ENCODE results near the gene C2CD2.

Gene C2CD2

DNA sequence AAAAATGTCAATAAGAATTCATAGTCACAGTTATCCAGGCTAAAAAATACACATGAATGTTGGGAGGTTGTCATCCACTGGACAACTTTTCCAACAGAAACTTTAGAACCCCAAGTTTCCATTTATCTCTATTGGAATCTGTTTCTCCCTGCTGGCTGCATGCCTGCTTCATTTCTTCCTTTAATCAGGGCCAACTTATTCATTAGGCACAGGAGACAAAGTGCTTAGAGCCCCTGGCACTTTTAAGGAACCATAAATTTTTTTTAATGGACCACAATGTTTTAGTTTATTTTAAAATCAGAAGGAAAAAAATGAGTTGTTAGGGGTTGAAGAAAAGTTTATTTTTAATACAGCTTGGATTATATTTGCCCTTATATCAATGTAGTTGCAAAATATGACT lies 26.7 kb upstream of the C2CD2 start:
- no peak for DNase-seq
- Mint-ChIP-seq H3K27ac (no peak overlapping the region), H3K27me3 (peaks cover 5% of the 10 kb centered on the region), H3K4me3 (no peak overlapping the region), H3K36me3 (ENCODE audit: low read depth) (no peaks in the 10 kb centered on the region), H3K4me1 (ENCODE audit: low read depth) (peaks cover 4% of the 10 kb centered on the region), H3K9me3 (peaks cover 16% of the 10 kb centered on the region)

- peaks cover 5% of the 10 kb centered on the region for H3K27me3 Mint-ChIP-seq
- H3K4me3 Mint-ChIP-seq = no peak overlapping the region
- peaks cover 3% of the 10 kb centered on the region for H3K4me1 Mint-ChIP-seq (ENCODE audit: low read depth)
- peaks cover 16% of the 10 kb centered on the region for H3K9me3 Mint-ChIP-seq
- H3K36me3 Mint-ChIP-seq (ENCODE audit: low read depth) = no peaks in the 10 kb centered on the region
- peak; percentile 9 for DNase-seq
- no peak overlapping the region for H3K27ac Mint-ChIP-seq
These were observed 26.0 kb upstream of the C2CD2 start for GRCh38 chr21:41979751-41980369.

- Mint-ChIP-seq H3K9me3 (peaks cover 16% of the 10 kb centered on the region), H3K36me3 (ENCODE audit: low read depth) (no peaks in the 10 kb centered on the region), H3K4me1 (ENCODE audit: low read depth) (peaks cover 8% of the 10 kb centered on the region), H3K27me3 (peaks cover 5% of the 10 kb centered on the region), H3K27ac (no peak overlapping the region), H3K4me3 (no peak overlapping the region)
- DNase-seq = no peak
These were observed 25.5 kb upstream of the C2CD2 start for GRCh38 chr21:41979335-41979734.

DNA sequence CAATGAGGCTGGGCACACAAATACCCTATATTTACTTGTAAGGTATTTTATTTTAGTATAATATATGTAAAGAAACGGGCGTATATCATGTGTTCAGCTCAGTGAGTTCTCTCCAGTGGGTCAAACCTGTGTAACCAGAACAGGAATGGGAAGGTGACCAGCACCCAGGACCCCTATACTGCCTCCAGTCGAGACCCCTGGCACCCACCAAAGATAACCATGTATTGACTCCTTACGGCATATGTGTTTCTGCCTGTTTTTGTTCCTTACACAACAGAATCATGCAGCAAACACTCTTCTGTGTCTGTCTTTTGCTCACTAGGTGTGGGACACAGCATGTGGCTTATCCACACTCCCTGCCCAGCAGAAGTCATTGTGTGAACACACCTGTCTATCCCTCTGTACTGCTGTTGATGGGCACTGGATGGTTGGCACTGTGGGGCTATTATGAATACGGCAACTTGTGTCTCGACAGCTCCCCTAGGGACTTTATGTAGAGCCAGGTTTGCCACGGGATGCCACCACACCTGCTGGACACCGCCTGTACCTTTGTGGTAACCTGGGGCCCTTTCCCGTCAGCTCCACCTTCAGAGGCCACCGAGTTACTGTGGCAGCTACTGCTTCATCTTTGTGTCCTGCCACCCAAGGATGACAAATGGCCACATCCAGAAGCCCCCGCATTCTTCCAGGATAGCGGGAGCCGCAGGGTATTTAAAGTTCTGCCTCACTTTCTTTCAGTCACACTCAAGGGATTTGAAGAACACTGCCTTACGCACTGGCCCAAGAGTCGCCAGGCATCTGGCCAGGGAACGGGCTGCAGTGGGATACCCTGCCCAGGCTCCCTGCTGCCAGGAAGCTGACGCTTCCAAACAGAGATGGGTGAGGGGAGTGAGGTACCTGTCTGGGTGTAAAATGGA lies 23.5 kb upstream of the C2CD2 start:
- peaks cover 5% of the 10 kb centered on the region for H3K27me3 Mint-ChIP-seq
- DNase-seq = peak; percentile 7
- H3K27ac Mint-ChIP-seq = no peak overlapping the region
- H3K9me3 Mint-ChIP-seq = peaks cover 9% of the 10 kb centered on the region
- peaks cover 15% of the 10 kb centered on the region for H3K4me1 Mint-ChIP-seq (ENCODE audit: low read depth)
- H3K36me3 Mint-ChIP-seq (ENCODE audit: low read depth) = no peaks in the 10 kb centered on the region
- no peak overlapping the region for H3K4me3 Mint-ChIP-seq

DNA sequence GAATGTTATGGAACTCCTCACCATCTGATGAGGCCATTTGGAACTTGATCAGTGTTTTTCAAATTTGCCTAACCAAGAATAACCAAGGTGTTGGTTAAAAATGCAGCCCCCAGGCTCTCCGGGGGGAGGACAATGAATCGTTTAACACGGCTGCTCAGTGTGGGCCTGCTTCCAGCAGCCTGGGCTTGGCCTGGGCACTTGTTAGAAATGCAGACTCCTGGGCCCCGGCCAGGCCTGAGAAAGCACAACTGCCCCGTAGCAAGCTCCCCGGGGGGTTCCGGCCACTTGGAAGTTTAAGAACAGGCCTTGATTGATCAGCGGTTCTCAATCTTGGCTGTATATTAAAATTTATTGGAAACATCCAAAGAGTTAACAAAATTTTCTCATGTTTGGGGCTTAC lies 22.8 kb upstream of the C2CD2 start:
- Mint-ChIP-seq H3K27me3 (peaks cover 5% of the 10 kb centered on the region), H3K4me1 (ENCODE audit: low read depth) (peaks cover 15% of the 10 kb centered on the region), H3K4me3 (no peak overlapping the region), H3K36me3 (ENCODE audit: low read depth) (no peaks in the 10 kb centered on the region), H3K9me3 (peaks cover 8% of the 10 kb centered on the region), H3K27ac (no peak overlapping the region)
- DNase-seq = no peak

DNA sequence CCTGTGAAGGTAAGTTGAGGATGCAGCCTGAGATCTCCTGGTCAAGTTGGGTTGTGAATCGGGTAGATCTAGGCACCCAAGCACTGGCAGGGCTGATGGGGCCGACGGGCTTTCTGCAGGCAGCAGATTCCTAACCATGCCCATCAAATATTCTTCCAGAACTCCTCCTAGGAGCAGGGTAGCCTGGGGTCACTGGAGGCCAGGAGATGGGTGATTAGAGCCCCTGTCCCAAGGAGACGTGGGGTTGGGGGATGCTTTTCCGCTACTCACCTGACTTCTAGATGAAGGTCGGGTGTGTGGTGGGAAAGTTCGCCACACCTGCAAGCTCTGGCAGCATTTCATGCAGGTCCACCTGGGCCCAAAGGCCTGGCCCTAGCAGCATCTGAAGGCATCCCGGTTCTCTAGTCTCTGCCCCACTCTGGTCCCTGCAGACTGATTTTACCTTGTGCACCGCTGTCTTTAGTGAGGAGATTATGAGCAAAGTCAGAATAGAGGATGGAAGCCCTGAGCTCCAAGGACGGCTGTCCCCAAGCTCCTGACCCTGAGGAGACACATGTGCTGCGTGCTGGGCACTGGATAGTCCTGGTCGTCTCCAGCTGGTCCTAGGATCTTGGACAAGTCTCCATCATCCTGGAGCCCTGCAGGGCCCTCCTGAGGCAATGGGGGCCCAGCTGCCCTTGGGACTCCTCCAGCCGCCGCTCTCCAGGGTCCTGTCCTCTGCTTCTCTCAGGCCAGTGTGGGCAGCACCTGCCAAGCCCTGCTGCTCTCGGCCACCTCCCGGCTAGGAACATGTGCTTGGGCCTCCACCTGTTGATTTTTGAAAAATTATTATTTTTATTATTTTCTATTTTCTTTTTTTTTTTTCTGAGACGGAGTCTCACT lies 21.8 kb upstream of the C2CD2 start:
- peak; percentile 19 for DNase-seq
- Mint-ChIP-seq H3K4me1 (ENCODE audit: low read depth) (peaks cover 15% of the 10 kb centered on the region), H3K9me3 (peaks cover 8% of the 10 kb centered on the region), H3K27me3 (peaks cover 5% of the 10 kb centered on the region), H3K36me3 (ENCODE audit: low read depth) (no peaks in the 10 kb centered on the region), H3K4me3 (no peak overlapping the region), H3K27ac (peak overlapping the region; percentile 33)

DNA sequence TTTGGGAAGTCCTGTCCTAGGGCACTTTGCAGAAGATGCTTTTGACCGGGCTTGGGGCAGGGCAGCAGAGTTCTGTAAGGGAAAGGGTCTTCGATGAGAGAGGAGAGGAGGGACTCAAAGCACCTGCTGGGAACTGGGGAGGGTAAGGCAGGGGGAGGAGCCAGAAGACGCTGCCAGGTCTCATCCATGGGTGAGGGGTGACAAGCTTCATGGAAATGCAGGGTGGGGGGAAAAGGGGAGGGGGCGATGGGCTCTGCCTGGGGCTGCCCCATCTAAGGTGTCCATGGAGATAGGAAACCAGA lies 20.9 kb upstream of the C2CD2 start:
- Mint-ChIP-seq H3K27me3 (peaks cover 4% of the 10 kb centered on the region), H3K4me1 (ENCODE audit: low read depth) (peaks cover 15% of the 10 kb centered on the region), H3K4me3 (no peak overlapping the region), H3K9me3 (peaks cover 8% of the 10 kb centered on the region), H3K27ac (no peak overlapping the region), H3K36me3 (ENCODE audit: low read depth) (no peaks in the 10 kb centered on the region)
- DNase-seq = no peak

DNA sequence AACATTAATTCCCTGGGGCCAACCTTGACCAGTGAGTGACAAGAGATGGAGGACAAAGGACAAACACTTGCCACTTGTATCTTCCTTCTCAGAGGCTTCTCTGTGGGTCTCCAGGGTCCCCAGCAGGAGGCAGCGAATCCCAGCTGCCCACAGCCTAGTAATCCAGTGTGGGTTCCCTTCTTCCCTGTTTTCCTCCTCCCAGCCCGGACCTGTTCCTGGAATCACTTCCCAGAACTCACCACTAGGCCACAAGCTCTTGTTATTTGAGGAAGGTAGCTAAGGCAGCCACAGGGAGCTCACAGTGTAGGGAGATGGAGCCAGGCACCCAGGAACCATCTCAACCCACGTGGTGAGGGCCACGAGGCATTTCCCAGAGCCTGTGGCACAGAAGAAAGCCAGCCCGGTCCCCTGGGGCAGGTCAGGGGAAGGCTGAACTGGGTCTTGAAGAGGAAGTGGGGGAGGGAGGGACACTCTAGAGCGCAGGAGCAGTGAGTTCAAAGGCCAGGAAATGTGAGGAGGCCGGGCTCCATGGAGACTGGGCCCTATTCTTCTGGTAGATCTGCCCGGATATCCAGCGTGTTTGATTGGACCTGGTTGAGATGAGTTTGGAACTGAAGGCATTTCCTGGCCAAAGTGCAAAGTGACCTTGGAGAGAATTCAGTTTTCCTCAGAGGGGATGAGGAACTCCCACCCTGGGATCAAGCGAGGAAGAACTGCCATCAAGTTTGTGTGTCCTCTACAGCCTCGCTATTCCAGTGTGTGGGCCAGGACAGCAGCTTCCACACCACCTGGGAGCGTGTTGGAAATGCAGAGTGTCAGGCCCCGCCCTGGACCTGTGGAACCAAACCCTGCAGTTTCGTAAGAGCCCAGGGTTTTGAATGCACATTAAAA lies 20.3 kb upstream of the C2CD2 start:
- Mint-ChIP-seq H3K27ac (peak overlapping the region; percentile 26), H3K36me3 (ENCODE audit: low read depth) (no peaks in the 10 kb centered on the region), H3K9me3 (peaks cover 2% of the 10 kb centered on the region), H3K4me1 (ENCODE audit: low read depth) (peaks cover 15% of the 10 kb centered on the region), H3K27me3 (no peaks in the 10 kb centered on the region), H3K4me3 (no peak overlapping the region)
- DNase-seq = peak; percentile 50

DNA sequence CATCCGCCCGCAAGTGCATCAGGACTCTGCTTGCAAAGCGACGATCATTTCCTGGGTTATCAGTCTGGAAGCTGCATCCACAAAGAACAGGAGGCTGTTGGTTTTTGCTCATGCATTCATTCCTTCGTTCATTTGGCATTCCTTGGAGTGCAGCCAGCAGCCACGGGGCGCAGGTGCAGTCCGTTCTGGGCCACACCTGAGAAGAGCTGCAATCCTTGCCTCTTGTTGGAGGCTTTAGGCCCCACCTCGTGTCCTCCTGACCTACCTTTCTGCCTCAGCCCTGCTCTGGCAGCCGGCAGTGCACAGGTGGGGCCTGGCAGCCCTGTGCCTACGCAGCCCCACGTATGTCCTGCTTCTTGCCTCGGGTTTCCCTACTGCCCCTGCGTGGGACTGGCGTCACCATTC lies 19.6 kb upstream of the C2CD2 start:
- Mint-ChIP-seq H3K4me3 (no peak overlapping the region), H3K36me3 (ENCODE audit: low read depth) (no peaks in the 10 kb centered on the region), H3K27ac (no peak overlapping the region), H3K27me3 (no peaks in the 10 kb centered on the region), H3K4me1 (ENCODE audit: low read depth) (peaks cover 15% of the 10 kb centered on the region), H3K9me3 (no peaks in the 10 kb centered on the region)
- no peak for DNase-seq

DNA sequence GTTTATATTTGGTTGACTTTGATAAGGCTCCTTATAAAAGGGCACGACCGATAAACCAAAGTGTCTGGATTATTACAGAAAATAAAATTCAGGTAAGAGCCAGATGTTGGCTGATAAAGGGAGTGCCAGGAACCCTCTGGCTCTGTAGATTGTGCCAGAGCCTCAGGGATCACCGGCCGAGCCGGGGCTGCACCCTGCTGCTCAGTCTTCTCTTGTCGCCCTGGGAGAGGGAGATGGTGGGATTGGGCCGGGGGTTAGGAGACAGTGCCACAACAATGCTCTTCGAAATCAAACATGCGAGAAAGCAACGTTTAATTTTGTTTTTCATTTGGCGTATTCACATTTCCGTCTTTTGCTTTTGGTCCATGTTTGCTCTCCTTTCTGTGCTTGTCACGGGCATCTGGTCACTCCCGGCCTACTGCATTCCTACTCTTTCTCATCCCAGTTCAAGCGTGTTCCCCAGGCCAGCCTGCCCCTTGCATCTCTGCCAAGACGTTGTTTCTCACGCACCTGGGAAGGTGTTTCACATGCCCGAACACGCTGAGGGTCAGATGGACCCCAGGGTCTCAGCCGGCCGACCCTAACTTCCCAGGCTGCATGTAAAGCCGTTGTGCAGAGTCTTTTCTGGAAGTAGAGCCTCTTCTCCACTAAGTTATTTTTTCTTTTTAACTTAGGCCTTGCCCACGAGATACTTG lies 18.8 kb upstream of the C2CD2 start:
- H3K9me3 Mint-ChIP-seq = no peaks in the 10 kb centered on the region
- DNase-seq = peak; percentile 8
- H3K27ac Mint-ChIP-seq = no peak overlapping the region
- peaks cover 15% of the 10 kb centered on the region for H3K4me1 Mint-ChIP-seq (ENCODE audit: low read depth)
- no peaks in the 10 kb centered on the region for H3K36me3 Mint-ChIP-seq (ENCODE audit: low read depth)
- H3K4me3 Mint-ChIP-seq = no peak overlapping the region
- H3K27me3 Mint-ChIP-seq = no peaks in the 10 kb centered on the region

DNA sequence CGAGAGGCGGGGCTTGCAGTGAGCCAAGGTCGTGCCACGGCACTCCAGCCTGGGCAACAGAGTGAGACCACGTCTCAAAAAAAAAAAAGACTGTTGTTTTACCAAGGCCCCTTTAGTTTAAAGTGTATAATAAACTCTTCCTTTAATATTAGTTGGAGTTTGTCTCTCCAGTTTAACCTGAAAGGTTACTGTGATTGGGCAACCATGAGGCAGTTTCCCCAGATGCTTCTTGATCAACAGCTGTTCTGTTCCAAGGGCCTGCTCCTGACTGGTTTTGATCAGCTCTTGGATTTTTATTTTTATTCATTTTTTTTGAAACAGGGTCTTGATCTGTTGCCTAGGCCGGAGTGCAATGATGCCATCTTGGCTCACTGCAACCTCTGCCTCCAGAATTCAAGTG lies 18.1 kb upstream of the C2CD2 start:
- Mint-ChIP-seq H3K27ac (no peak overlapping the region), H3K9me3 (no peaks in the 10 kb centered on the region), H3K4me3 (no peak overlapping the region), H3K36me3 (ENCODE audit: low read depth) (no peaks in the 10 kb centered on the region), H3K4me1 (ENCODE audit: low read depth) (peaks cover 15% of the 10 kb centered on the region), H3K27me3 (no peaks in the 10 kb centered on the region)
- DNase-seq = no peak

DNA sequence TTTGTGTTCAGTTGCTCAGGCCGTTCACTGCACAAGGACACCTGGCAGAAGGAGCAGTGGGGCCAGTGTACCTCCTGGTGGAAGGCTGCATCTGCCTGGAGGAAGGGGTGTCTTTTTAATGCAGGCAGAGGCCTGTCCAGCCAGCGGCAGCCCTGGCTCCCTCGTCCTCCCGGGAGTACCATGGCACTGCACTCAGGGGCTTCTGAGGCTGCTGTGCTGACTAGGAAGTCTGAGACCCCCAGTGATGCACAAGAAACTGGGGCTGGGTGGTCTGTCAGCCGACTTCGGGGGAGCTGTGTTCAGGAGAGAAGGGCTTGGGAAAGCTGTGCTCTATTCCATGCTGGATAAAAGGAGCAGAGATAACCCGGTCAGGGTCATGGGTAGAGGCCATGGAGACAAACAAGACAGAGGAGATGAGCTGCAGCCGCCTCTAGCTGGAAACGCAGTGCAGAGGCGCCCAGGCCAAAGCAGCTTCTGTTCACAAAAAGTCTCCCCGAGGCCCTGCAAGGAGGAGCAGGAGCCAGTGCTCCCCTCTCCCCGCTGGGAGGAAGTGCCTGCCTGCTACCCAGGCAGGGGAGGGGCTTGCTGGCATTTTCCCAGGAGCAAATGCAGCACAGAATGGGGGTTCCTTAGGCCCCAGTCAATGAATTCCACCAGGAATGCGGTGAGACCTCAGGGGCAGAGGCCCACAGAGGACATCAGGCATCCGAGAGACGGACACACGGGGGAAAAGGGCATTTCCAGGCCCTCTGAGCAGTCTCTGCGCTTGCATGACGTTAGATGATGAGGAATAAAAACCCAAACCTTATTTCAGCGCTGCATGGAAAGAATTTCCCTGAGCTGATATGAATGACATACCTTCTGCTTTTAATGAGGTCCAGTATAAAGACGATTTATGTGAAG lies 17.2 kb upstream of the C2CD2 start:
- Mint-ChIP-seq H3K36me3 (ENCODE audit: low read depth) (no peaks in the 10 kb centered on the region), H3K4me3 (no peak overlapping the region), H3K27ac (no peak overlapping the region), H3K4me1 (ENCODE audit: low read depth) (peaks cover 15% of the 10 kb centered on the region), H3K27me3 (no peaks in the 10 kb centered on the region), H3K9me3 (no peaks in the 10 kb centered on the region)
- DNase-seq = peak; percentile 12

DNA sequence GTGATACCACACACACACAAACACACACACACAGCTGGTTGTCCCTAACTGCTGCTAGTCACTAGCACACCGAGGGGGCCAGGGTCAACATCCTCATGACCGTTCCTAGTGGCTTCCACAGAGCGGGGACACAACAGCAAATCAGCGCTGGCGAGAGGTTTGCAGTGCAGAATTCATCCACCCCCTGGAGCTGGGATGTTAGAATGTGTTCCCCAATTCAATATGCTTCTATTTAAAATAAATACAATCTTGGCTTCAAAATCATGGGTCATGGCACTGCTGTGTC lies 16.2 kb upstream of the C2CD2 start:
- H3K27me3 Mint-ChIP-seq = no peaks in the 10 kb centered on the region
- H3K9me3 Mint-ChIP-seq = no peaks in the 10 kb centered on the region
- no peak overlapping the region for H3K4me3 Mint-ChIP-seq
- no peak for DNase-seq
- H3K4me1 Mint-ChIP-seq (ENCODE audit: low read depth) = peaks cover 14% of the 10 kb centered on the region
- H3K27ac Mint-ChIP-seq = no peak overlapping the region
- no peaks in the 10 kb centered on the region for H3K36me3 Mint-ChIP-seq (ENCODE audit: low read depth)

All from activated T-cell treated with anti-CD3 and anti-CD28 coated beads, Interleukin-2, amount 50 U/mL, for 24 hours (primary cell).